Upper lobe of left lung (tissue), 6 donors: ENCODE results near the gene L1CAM. TPM values are rescaled to one million over a fixed set of nuclear protein-coding genes. Genes with fewer than 3 reads are reported as not detected.

Experiments
- ATAC-seq, 2 donors: fragments of 200-7000 bp; cut with Tn5 transposase; one replicate each; pipeline ENCODE4 v1.9.1; 2022; ENCODE audit warnings: mild to moderate bottlenecking in 2 of 2, moderate library complexity in 2 of 2; ENCODE audit not compliant: low FRiP score in 2 of 2
- DNase-seq, 2 donors: peaks; one replicate each; pipeline ENCODE4 v3.0.0-alpha.2; 2019 to 2020
- H3K27ac ChIP-seq, 4 donors: fragments of 200-600 bp; sonication (generic); one replicate each; pipeline ENCODE4 v1.5.1; 2016 to 2019
- H3K27me3 ChIP-seq, 4 donors: fragments of 200-600 bp; sonication (generic); one replicate each; pipeline ENCODE4 v1.5.1; 2017 to 2019
- H3K36me3 ChIP-seq, 4 donors: fragments of 200-600 bp; sonication (generic); one replicate each; pipeline ENCODE4 v1.5.1; 2016 to 2019
- H3K4me1 ChIP-seq, 4 donors: fragments of 200-600 bp; sonication (generic); one replicate each; pipeline ENCODE4 v1.5.1; 2018 to 2019
- H3K4me3 ChIP-seq, 4 donors: fragments of 200-600 bp; sonication (generic); one replicate each; pipeline ENCODE4 v1.5.1; 2017 to 2019; ENCODE audit warnings: mild to moderate bottlenecking in 2 of 4, moderate library complexity in 1 of 4
- H3K9me3 ChIP-seq, 4 donors: fragments of 200-600 bp; sonication (generic); one replicate each; pipeline ENCODE4 v1.5.1; 2018 to 2019
- EP300 ChIP-seq, 4 donors: sonication (generic); formaldehyde crosslinking; IDR thresholded peaks; one replicate each; pipeline ENCODE4 v1.5.1; 2017; ENCODE audit warnings: antibody characterized with exemption in 4 of 4, control low read depth in 2 of 4
- POLR2A ChIP-seq, 4 donors: fragments of 450-650 bp; IDR thresholded peaks; one replicate each; pipeline ENCODE4 v1.5.1; 2016 to 2017; ENCODE audit warnings: antibody characterized with exemption in 4 of 4, mild to moderate bottlenecking in 2 of 4
- POLR2AphosphoS5 ChIP-seq, 2 donors: sonication (generic); formaldehyde crosslinking; IDR thresholded peaks; one replicate each; pipeline ENCODE4 v1.5.1; 2017; ENCODE audit warnings: antibody characterized with exemption in 2 of 2
- WGBS, 2 donors: methylation state at CpG; one replicate each; pipeline ENCODE4 v1.1.5; 2017 to 2018; 5-methylcytosine and 5-hydroxymethylcytosine counted together
- total RNA-seq, 6 donors: library from RNA; depleted of rRNA in 4 of 6; stranded (reverse); fragments of >200 nt in 4 of 6; gene quantifications; one replicate each; pipeline versions ENCODE4 v1.1.0 to v1.2.1, GENCODE V29; 2016 to 2021
- TF ChIP-seq, protein P1 (sequence below), 6 experiments: fragments of 450-650 bp in 4 of 6; fragments of 200-600 bp in 2 of 6; sonication (generic) in 2 of 6; IDR thresholded peaks; one replicate each; pipeline ENCODE4 v1.5.1; 2016 to 2019; ENCODE audit warnings: antibody characterized with exemption in 6 of 6
- donor health status: DM: no; HTN: no; CAD: no; lungs with moderate emphysema.
- donor health status: DM: no; HTN: yes; CAD: no; lungs with severe emphysema.

The L1CAM gene
- total RNA-seq, 6 donors from 2014 or later: 0.52 to 10.0 (median 1.1) TPM; not detected in 1

DNA sequence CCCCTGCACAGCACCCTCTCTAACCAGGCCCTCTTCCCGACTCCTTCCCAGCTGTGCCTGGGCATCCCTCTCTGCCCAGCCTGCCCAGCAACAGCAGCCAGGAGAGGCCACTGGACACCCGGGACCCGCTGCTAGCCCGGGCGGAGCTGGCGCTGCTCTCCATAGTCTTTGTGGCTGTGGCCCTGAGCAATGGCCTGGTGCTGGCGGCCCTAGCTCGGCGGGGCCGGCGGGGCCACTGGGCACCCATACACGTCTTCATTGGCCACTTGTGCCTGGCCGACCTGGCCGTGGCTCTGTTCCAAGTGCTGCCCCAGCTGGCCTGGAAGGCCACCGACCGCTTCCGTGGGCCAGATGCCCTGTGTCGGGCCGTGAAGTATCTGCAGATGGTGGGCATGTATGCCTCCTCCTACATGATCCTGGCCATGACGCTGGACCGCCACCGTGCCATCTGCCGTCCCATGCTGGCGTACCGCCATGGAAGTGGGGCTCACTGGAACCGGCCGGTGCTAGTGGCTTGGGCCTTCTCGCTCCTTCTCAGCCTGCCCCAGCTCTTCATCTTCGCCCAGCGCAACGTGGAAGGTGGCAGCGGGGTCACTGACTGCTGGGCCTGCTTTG, 19.6 kb upstream of the L1CAM start:
- no peaks in the 10 kb centered on the region for H3K27me3 ChIP-seq
- H3K27ac ChIP-seq: peak overlapping the region in 1 of 4 donors; percentile 11
- 90% methylated on average over 27 of the region's 32 CpGs; no CpG with 5 or more reads in 1 of the 2 donors for WGBS, 2 donors
- H3K36me3 ChIP-seq: peaks cover 0 to 16% (median 3%) of the 10 kb centered on the region in 4 donors
- ATAC-seq (no peak), DNase-seq (peak in 1 of 2 donors; percentile 59)
- TF ChIP-seq, protein P1, sequence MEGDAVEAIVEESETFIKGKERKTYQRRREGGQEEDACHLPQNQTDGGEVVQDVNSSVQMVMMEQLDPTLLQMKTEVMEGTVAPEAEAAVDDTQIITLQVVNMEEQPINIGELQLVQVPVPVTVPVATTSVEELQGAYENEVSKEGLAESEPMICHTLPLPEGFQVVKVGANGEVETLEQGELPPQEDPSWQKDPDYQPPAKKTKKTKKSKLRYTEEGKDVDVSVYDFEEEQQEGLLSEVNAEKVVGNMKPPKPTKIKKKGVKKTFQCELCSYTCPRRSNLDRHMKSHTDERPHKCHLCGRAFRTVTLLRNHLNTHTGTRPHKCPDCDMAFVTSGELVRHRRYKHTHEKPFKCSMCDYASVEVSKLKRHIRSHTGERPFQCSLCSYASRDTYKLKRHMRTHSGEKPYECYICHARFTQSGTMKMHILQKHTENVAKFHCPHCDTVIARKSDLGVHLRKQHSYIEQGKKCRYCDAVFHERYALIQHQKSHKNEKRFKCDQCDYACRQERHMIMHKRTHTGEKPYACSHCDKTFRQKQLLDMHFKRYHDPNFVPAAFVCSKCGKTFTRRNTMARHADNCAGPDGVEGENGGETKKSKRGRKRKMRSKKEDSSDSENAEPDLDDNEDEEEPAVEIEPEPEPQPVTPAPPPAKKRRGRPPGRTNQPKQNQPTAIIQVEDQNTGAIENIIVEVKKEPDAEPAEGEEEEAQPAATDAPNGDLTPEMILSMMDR (IDR thresholded peaks at IDR 0.05): no peak
- TF ChIP-seq EP300 (IDR thresholded peaks at IDR 0.05): no peak
- peaks cover 3 to 32% (median 15%) of the 10 kb centered on the region in 4 donors for H3K4me1 ChIP-seq
- no peaks in the 10 kb centered on the region for H3K9me3 ChIP-seq
- H3K4me3 ChIP-seq: no peak overlapping the region

DNA sequence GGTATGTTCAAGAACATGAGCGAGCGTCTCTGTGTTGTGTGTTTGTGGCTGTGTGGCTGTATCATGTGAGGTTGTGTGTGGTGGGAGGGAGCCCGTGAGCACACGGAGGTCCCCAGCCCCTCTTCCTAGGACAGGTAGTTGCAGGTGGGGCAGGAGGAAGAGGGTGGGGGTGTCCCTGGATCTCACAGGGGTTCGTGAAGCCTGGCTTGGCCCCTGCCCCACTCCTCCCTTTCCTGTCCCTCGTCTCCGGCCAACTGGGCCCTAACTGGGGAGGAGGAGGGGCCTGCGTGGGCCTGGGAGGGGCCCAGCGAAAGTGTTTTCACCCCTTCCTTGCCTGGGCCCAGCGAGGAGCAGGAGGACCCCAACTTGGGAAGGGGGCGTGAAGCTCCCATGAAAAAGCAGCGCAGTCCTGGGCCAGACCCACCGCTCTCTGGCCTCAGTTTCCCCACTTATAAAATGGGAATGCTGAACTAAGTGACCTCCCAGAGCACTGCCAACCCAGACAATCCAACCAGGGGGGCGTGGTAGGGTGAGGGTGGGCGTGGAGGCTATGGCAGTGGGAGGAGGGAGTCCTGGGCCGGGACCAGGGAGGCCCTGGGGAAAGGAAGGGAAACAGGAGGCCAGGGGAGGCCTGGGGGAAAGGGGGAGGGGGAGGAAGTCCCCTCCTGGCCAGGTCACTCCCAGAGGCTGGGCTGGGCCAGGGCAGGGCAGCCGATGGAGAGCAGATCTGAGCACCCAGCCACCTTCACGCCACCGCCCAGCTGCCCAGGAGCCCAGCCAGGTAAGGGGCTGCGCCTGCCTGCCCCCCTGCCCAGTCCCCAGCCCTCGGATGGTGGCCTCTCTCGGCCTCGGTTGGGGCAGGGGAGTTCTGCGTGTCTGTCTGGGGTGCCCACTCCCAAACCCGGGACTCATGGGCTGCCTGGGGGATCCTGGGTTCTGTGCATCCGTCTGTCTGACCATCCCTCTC, 18.3 kb upstream of the L1CAM start, which contains the start of gene AVPR2:
Gene AVPR2 (plus strand): TSS at position 683 of the 967 bp plus-strand sequence. CDS start 473 bp downstream, outside the sequence.
- peak within 1 kb of the TSS; percentile 30 to 58 (median 42) for H3K27ac ChIP-seq
- TF ChIP-seq, protein P1 (IDR thresholded peaks at IDR 0.05): no peak
- TF ChIP-seq EP300 (IDR thresholded peaks at IDR 0.05) (no peak), POLR2AphosphoS5 (IDR thresholded peaks at IDR 0.05) (no peak), POLR2A (IDR thresholded peaks at IDR 0.05) (no peak)
- H3K36me3 ChIP-seq: peaks cover 0 to 3% (median 0%) of the 10 kb centered on the region in 4 donors
- ATAC-seq (peak; percentile 7 to 12), DNase-seq (peak in 1 of 2 donors; percentile 40)
- H3K27me3 ChIP-seq: no peaks in the 10 kb centered on the region
- peaks cover 3 to 35% (median 17%) of the 10 kb centered on the region in 4 donors for H3K4me1 ChIP-seq
- no peaks in the 10 kb centered on the region for H3K9me3 ChIP-seq
- WGBS, 2 donors: 0 to 55% methylated on average over 2 to 21 of the region's 26 CpGs
- peak within 1 kb of the TSS in 1 of 4 donors; percentile 27 for H3K4me3 ChIP-seq

DNA sequence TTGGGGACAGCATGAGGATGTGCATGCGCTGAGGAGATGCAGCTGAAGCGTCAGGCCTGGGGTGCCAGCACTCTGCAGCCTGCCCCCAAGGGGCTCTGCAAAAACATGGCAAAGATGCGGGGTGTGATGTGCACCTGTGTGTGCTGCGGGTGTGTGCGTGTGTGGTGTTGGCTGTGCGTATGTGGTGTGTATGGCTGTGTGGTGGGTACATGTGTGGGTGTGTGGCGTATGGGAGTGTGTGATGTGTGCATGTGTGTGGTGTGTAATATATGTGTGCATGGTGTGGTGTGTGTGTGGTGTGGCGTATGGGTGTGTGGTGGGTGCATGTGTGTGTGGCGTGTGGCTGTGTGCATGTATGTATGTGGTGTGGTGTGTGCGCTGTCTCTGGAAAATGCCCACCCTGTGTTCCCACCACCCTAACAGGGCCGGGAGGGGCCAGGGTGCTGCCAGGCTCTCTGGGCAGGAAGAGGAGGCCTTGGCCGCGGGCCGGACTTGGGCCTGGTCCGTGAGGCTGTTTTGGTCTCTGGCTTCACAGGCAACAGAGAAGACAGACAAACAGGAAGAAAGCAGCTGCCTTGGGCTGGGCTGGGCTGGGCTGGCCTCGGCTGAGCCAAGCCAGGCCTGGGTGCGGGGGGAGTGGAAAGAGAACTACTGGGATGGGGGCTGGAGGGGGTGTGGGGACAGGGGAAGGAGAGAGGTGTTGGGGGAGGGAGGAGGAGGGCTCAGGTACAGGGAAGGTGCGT, 17.4 kb upstream of the L1CAM start:
- Histone ChIP-seq H3K9me3 (no peaks in the 10 kb centered on the region), H3K4me3 (no peak overlapping the region), H3K4me1 (peaks cover 3 to 35% (median 17%) of the 10 kb centered on the region in 4 donors), H3K27me3 (no peaks in the 10 kb centered on the region), H3K27ac (peak overlapping the region; percentile 30 to 58 (median 42)), H3K36me3 (no peaks in the 10 kb centered on the region)
- WGBS, 2 donors: 28 to 61% methylated on average over 3 to 18 of the region's 18 CpGs
- peak in 1 of 2 donors; percentile 53 for ATAC-seq
- TF ChIP-seq, protein P1 (IDR thresholded peaks at IDR 0.05): no peak
- TF ChIP-seq POLR2AphosphoS5 (IDR thresholded peaks at IDR 0.05): no peak
- TF ChIP-seq POLR2A (IDR thresholded peaks at IDR 0.05): no peak
- peak in 1 of 2 donors; percentile 69 for DNase-seq

DNA sequence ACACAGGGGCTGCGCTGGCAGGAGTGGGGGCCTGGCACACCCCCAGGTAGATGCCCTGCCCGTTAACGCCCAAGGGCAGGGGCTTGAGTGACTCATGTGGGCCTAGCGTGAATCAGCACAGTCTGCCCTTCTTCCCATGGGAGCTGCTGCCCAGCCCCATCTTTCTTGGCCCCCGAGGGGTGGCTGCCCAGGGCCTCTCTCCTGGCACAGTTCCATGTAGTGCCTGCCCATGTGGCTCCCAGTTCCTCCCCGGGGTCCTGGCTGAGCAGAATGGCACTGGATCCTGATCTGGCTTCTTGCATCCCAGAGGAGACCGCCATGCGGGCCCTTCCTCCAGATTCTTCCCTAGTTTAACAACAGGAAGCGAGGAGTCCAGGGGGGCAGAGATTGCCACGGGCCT, 16.4 kb upstream of the L1CAM start:
- ATAC-seq: no peak
- DNase-seq: no peak
- 68% methylated on average over 10 of the region's 10 CpGs; no CpG with 5 or more reads in 1 of the 2 donors for WGBS, 2 donors

More for the DNA sequence above, 16.4 kb upstream of the L1CAM start:
- Histone ChIP-seq H3K4me3 (no peak overlapping the region), H3K27me3 (no peaks in the 10 kb centered on the region), H3K36me3 (no peaks in the 10 kb centered on the region), H3K4me1 (peaks cover 3 to 35% (median 17%) of the 10 kb centered on the region in 4 donors), H3K9me3 (no peaks in the 10 kb centered on the region), H3K27ac (no peak overlapping the region)
- no peak for TF ChIP-seq EP300 (IDR thresholded peaks at IDR 0.05)
- TF ChIP-seq POLR2AphosphoS5 (IDR thresholded peaks at IDR 0.05): no peak
- TF ChIP-seq, protein P1 (IDR thresholded peaks at IDR 0.05): no peak
- no peak for TF ChIP-seq POLR2A (IDR thresholded peaks at IDR 0.05)
